Activated T-helper 2 cell treated with anti-CD3 and anti-CD28 coated beads, Interferon-gamma antibody, Interleukin-2, Interleukin-4, amounts not matched to agents 10 μg/mL and 5 μg/mL and 100 μg/mL, durations not matched to agents 14 hours and 24 hours and 36 hours (primary cell): Measurements from ENCODE around the gene SYCP2L. TPM values are rescaled to one million over a fixed set of nuclear protein-coding genes. Genes with fewer than 3 reads are reported as not detected.
"Not testable (repeated sequence)": the region's sequence is repeated elsewhere in the genome, so short reads cannot be mapped to it uniquely, and the experiment has no call there.

Experiments
- DNase-seq: peaks from one replicate; pipeline ENCODE4 v3.0.0; 2021; ENCODE audit warnings: low spot score
- H3K27ac Mint-ChIP-seq: one replicate; pipeline ENCODE4 v1.8.0; 2021; ENCODE audit warnings: mixed read lengths
- H3K27me3 Mint-ChIP-seq: one replicate; pipeline ENCODE4 v1.8.0; 2021; ENCODE audit warnings: low read depth, mixed read lengths
- H3K36me3 Mint-ChIP-seq: one replicate; pipeline ENCODE4 v1.8.0; 2021; ENCODE audit warnings: low read depth, mixed read lengths
- H3K4me1 Mint-ChIP-seq: one replicate; pipeline ENCODE4 v1.8.0; 2021; ENCODE audit warnings: low read depth, mixed read lengths
- H3K4me3 Mint-ChIP-seq: one replicate; pipeline ENCODE4 v1.8.0; 2021; ENCODE audit warnings: low read depth, mild to moderate bottlenecking, moderate library complexity, mixed read lengths
- H3K9me3 Mint-ChIP-seq: one replicate; pipeline ENCODE4 v1.8.0; 2021; ENCODE audit warnings: mixed read lengths
- intact Hi-C: fragments of 100-400 bp; cut with micrococcal nuclease; formaldehyde crosslinking; loops from one replicate; pipeline ENCODE4 v1.15.1; 2023
- total RNA-seq: library from RNA; stranded (reverse); gene quantifications from 2 replicates; pipeline ENCODE4 v1.2.3, GENCODE V29; 2022

Gene SYCP2L
- total RNA-seq, 1 donor from 2014 or later, result 0.23 TPM

- H3K9me3 Mint-ChIP-seq, intact Hi-C loops, H3K36me3 Mint-ChIP-seq, H3K27me3 Mint-ChIP-seq, H3K4me3 Mint-ChIP-seq, DNase-seq, H3K27ac Mint-ChIP-seq, H3K4me1 Mint-ChIP-seq: not testable (repeated sequence)
Observed at GRCh38 chr6:11003297-11003696, 116.4 kb downstream of the SYCP2L start.

GRCh38 chr6:11006061-11006460, 119.2 kb downstream of the SYCP2L start:
- H3K27ac Mint-ChIP-seq, result no peak overlapping the region
- no peaks in the 10 kb centered on the region for H3K9me3 Mint-ChIP-seq
- no peak for DNase-seq
- H3K4me3 Mint-ChIP-seq, result no peak overlapping the region
- H3K4me1 Mint-ChIP-seq, result no peaks in the 10 kb centered on the region
- peaks cover 5% of the 10 kb centered on the region for H3K27me3 Mint-ChIP-seq
- no peaks in the 10 kb centered on the region for H3K36me3 Mint-ChIP-seq
- intact Hi-C loops, result no loop called here

GRCh38 chr6:11007715-11008608, 121.1 kb downstream of the SYCP2L start:
- DNase-seq, result no peak
- H3K27me3 Mint-ChIP-seq, result peaks cover 8% of the 10 kb centered on the region
- intact Hi-C loops, result no loop called here
- H3K4me1 Mint-ChIP-seq, result no peaks in the 10 kb centered on the region
- H3K9me3 Mint-ChIP-seq, result no peaks in the 10 kb centered on the region
- H3K36me3 Mint-ChIP-seq, result no peaks in the 10 kb centered on the region
- no peak overlapping the region for H3K27ac Mint-ChIP-seq
- H3K4me3 Mint-ChIP-seq, result no peak overlapping the region

GRCh38 chr6:11008821-11009220, 122.0 kb downstream of the SYCP2L start:
- DNase-seq, result no peak
- intact Hi-C loops, result no loop called here
- no peak overlapping the region for H3K4me3 Mint-ChIP-seq
- no peaks in the 10 kb centered on the region for H3K9me3 Mint-ChIP-seq
- peaks cover 13% of the 10 kb centered on the region for H3K27me3 Mint-ChIP-seq
- H3K36me3 Mint-ChIP-seq, result no peaks in the 10 kb centered on the region
- no peak overlapping the region for H3K27ac Mint-ChIP-seq
- no peaks in the 10 kb centered on the region for H3K4me1 Mint-ChIP-seq

GRCh38 chr6:11009353-11009752, 122.5 kb downstream of the SYCP2L start:
- H3K9me3 Mint-ChIP-seq, result no peaks in the 10 kb centered on the region
- H3K4me3 Mint-ChIP-seq, result no peak overlapping the region
- intact Hi-C loops, result no loop called here
- H3K36me3 Mint-ChIP-seq, result no peaks in the 10 kb centered on the region
- no peak overlapping the region for H3K27ac Mint-ChIP-seq
- H3K4me1 Mint-ChIP-seq, result no peaks in the 10 kb centered on the region
- no peak for DNase-seq
- peaks cover 13% of the 10 kb centered on the region for H3K27me3 Mint-ChIP-seq

GRCh38 chr6:11011787-11012234, 125.0 kb downstream of the SYCP2L start:
- Mint-ChIP-seq H3K27me3 (peaks cover 22% of the 10 kb centered on the region), H3K9me3 (no peaks in the 10 kb centered on the region), H3K4me3 (no peak overlapping the region), H3K4me1 (no peaks in the 10 kb centered on the region), H3K36me3 (no peaks in the 10 kb centered on the region), H3K27ac (no peak overlapping the region)
- intact Hi-C loops, result no loop called here
- no peak for DNase-seq

GRCh38 chr6:11012295-11012754, 125.5 kb downstream of the SYCP2L start:
- intact Hi-C loops, result no loop called here
- Mint-ChIP-seq H3K4me3 (no peak overlapping the region), H3K27me3 (peaks cover 22% of the 10 kb centered on the region), H3K36me3 (no peaks in the 10 kb centered on the region), H3K9me3 (no peaks in the 10 kb centered on the region), H3K4me1 (no peaks in the 10 kb centered on the region), H3K27ac (no peak overlapping the region)
- DNase-seq, result no peak

GRCh38 chr6:11012976-11013720, 126.3 kb downstream of the SYCP2L start:
- intact Hi-C loops, result no loop called here
- H3K36me3 Mint-ChIP-seq, result no peaks in the 10 kb centered on the region
- no peak overlapping the region for H3K4me3 Mint-ChIP-seq
- peaks cover 22% of the 10 kb centered on the region for H3K27me3 Mint-ChIP-seq
- no peak for DNase-seq
- no peak overlapping the region for H3K27ac Mint-ChIP-seq
- no peaks in the 10 kb centered on the region for H3K9me3 Mint-ChIP-seq
- H3K4me1 Mint-ChIP-seq, result no peaks in the 10 kb centered on the region

GRCh38 chr6:11013721-11014070, 126.8 kb downstream of the SYCP2L start:
- DNase-seq, result no peak
- Mint-ChIP-seq H3K4me3 (no peak overlapping the region), H3K4me1 (no peaks in the 10 kb centered on the region), H3K9me3 (no peaks in the 10 kb centered on the region), H3K27ac (no peak overlapping the region), H3K27me3 (peaks cover 22% of the 10 kb centered on the region), H3K36me3 (no peaks in the 10 kb centered on the region)
- intact Hi-C loops, result no loop called here

- H3K4me1 Mint-ChIP-seq, result no peaks in the 10 kb centered on the region
- intact Hi-C loops, result no loop called here
Observed at GRCh38 chr6:11015102-11015501, 128.2 kb downstream of the SYCP2L start.

GRCh38 chr6:11016452-11016851, 129.6 kb downstream of the SYCP2L start:
- no peak overlapping the region for H3K4me3 Mint-ChIP-seq
- no peaks in the 10 kb centered on the region for H3K9me3 Mint-ChIP-seq
- intact Hi-C loops, result no loop called here
- H3K27ac Mint-ChIP-seq, result no peak overlapping the region
- H3K4me1 Mint-ChIP-seq, result no peaks in the 10 kb centered on the region
- peaks cover 18% of the 10 kb centered on the region for H3K27me3 Mint-ChIP-seq
- H3K36me3 Mint-ChIP-seq, result no peaks in the 10 kb centered on the region
- no peak for DNase-seq

More at GRCh38 chr6:11015102-11015501, 128.2 kb downstream of the SYCP2L start:
- Mint-ChIP-seq H3K4me3 (no peak overlapping the region), H3K27me3 (peaks cover 17% of the 10 kb centered on the region), H3K9me3 (no peaks in the 10 kb centered on the region), H3K36me3 (no peaks in the 10 kb centered on the region), H3K27ac (no peak overlapping the region)
- DNase-seq, result no peak

- peaks cover 18% of the 10 kb centered on the region for H3K27me3 Mint-ChIP-seq
- H3K9me3 Mint-ChIP-seq, result no peaks in the 10 kb centered on the region
- intact Hi-C loops, result no loop called here
- H3K36me3 Mint-ChIP-seq, result no peaks in the 10 kb centered on the region
- H3K4me3 Mint-ChIP-seq, result no peak overlapping the region
- H3K4me1 Mint-ChIP-seq, result no peaks in the 10 kb centered on the region
- H3K27ac Mint-ChIP-seq, result no peak overlapping the region
- DNase-seq, result no peak
Observed at GRCh38 chr6:11017090-11017489, 130.2 kb downstream of the SYCP2L start.

- H3K36me3 Mint-ChIP-seq, result no peaks in the 10 kb centered on the region
- H3K4me1 Mint-ChIP-seq, result no peaks in the 10 kb centered on the region
- no peak for DNase-seq
- H3K4me3 Mint-ChIP-seq, result no peak overlapping the region
- no peaks in the 10 kb centered on the region for H3K9me3 Mint-ChIP-seq
- no peak overlapping the region for H3K27ac Mint-ChIP-seq
- intact Hi-C loops, result no loop called here
- peaks cover 14% of the 10 kb centered on the region for H3K27me3 Mint-ChIP-seq
Observed at GRCh38 chr6:11018225-11018624, 131.4 kb downstream of the SYCP2L start.
